ENCODE results near the gene ANKS6. TPM values are rescaled to one million over a fixed set of nuclear protein-coding genes. Genes with fewer than 3 reads are reported as not detected.

The ANKS6 gene
- total and polyA plus RNA-seq, 2 of the 8 experiments (the other 6 are each of a cell fraction or from before 2014, with no cell fraction given) = 34.1 to 56.3 TPM

DNA sequence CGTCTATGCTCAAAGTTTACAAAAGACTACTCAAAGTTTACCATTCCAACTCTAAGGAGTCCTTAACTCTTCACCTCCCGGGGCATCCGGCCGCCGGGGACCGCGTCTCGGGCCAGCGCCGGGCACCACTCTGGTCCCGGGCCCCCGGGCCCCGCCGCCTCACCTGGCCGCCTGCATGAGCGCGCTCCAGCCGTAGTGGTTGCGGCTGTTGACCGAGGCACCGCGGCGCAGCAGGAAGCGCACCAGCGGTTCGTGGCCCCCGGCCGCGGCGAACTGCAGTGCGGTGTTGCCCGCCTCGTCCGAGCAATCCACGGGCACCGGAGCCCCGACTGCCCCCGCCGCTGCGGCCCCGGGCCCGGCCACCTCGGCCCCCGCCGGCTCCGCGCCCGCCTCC lies 388 bp downstream of the ANKS6 start:
- Histone ChIP-seq H3K27ac (ENCODE audit: low read depth, low read length) (no peak overlapping the region; the same call in 1 of the 2 replicates), H3K56ac (replicated peaks; ENCODE audit: insufficient read length, low read depth, low read length) (no peak overlapping the region), H2BK5ac (ENCODE audit: low read depth, low read length) (no peak overlapping the region), H4K91ac (replicated peaks; ENCODE audit: insufficient read length, low read length) (no peak overlapping the region), H3K23me2 (ENCODE audit: low read depth, low read length) (peaks cover 7% of the 10 kb centered on the region; the same call in 1 of the 2 replicates), H2BK12ac (ENCODE audit: low read depth, low read length) (no peak overlapping the region), H2AK5ac (ENCODE audit: low read depth, low read length) (no peak overlapping the region), H3K4me3 (ENCODE audit: extremely low read depth in 1 of 4, insufficient read depth in 2 of 4, low read depth in 3 of 4, low read length in 4 of 4) (peak overlapping the region; percentile 63 to 82 (median 68)), H3K4me1 (replicated peaks in 1 of 4; ENCODE audit: control insufficient read depth in 3 of 4, insufficient read depth in 4 of 4, low read length in 3 of 4) (peaks cover 5 to 23% (median 8%) of the 10 kb centered on the region in 4 experiments), H3K9ac (replicated peaks in 1 of 4; ENCODE audit: extremely low read depth in 1 of 4, low read depth in 3 of 4, low read length in 3 of 4) (peak overlapping the region in 3 of 4 experiments; percentile 29 to 81 (median 49); a peak in 5 of 7 replicates), H3K79me2 (ENCODE audit: control insufficient read depth in 1 of 2, insufficient read depth in 2 of 2, low read length in 2 of 2) (peaks cover 0 to 33% of the 10 kb centered on the region in 2 experiments; a peak in 3 of 4 replicates), H2BK15ac (ENCODE audit: low read length) (no peak overlapping the region), H2AFZ (ENCODE audit: low read length) (no peak overlapping the region; the same call in 1 of the 2 replicates), H3K9me3 (ENCODE audit: insufficient read depth in 2 of 2, low read depth in 1 of 2, low read length in 1 of 2) (no peaks in the 10 kb centered on the region), H3K36me3 (ENCODE audit: control insufficient read depth in 2 of 4, insufficient read depth in 4 of 4, low read length in 3 of 4) (no peaks in the 10 kb centered on the region), H2BK20ac (ENCODE audit: low read length) (no peak overlapping the region), H3K4me2 (ENCODE audit: insufficient read depth in 1 of 2, low read depth in 2 of 2, low read length in 2 of 2) (peak overlapping the region; percentile 77 to 90), H4K8ac (ENCODE audit: extremely low read depth, insufficient read depth, low read length) (0 out of 2 replicates have a peak overlapping the region, but pooled peaks have one; percentile 53), H4K20me1 (replicated peaks in 1 of 2; ENCODE audit: control insufficient read depth in 1 of 2, insufficient read depth in 2 of 2, low read length in 2 of 2) (peaks cover 7 to 13% of the 10 kb centered on the region in 2 experiments), H3K23ac (ENCODE audit: insufficient read length) (no peak overlapping the region), H3K14ac (ENCODE audit: insufficient read length) (no peak overlapping the region), H2BK120ac (replicated peaks; ENCODE audit: low read depth, low read length) (no peak overlapping the region), H4K5ac (ENCODE audit: insufficient read length, low read depth, low read length) (no peak overlapping the region), H3K4ac (replicated peaks; ENCODE audit: insufficient read length, low read depth, low read length) (no peak overlapping the region), H3K18ac (ENCODE audit: extremely low read depth, low read length) (no peak overlapping the region; the same call in 1 of the 2 replicates), H3K27me3 (replicated peaks in 1 of 4; ENCODE audit: control insufficient read depth in 3 of 4, extremely low read depth in 1 of 4, insufficient read depth in 3 of 4, low read length in 3 of 4) (no peaks in the 10 kb centered on the region; a peak in 1 of 7 replicates), H3K79me1 (ENCODE audit: low read depth, low read length) (peaks cover 17% of the 10 kb centered on the region)
- no peak for TF ChIP-seq CHD2 (IDR thresholded peaks at IDR 0.05; ENCODE audit: low read length)
- peak; percentile 91 for TF ChIP-seq KDM4A (IDR thresholded peaks at IDR 0.05; ENCODE audit: low read depth, low read length, severe bottlenecking)
- POLR2A ChIA-PET (ENCODE audit: partially characterized antibody) = interaction anchor here (3.2 kb wide), 1 partner anchor 10 kb away, joined by 16 read pairs; no protein-coding TSS in a partner anchor
- FAIRE-seq = no peak
- DNase-seq (ENCODE audit: low read depth in 1 of 2, low spot score in 2 of 2) = peak in 1 of 2 experiments; percentile 62
- CTCF ChIA-PET (ENCODE audit: partially characterized antibody) = interaction anchor here (0.9 to 1.1 kb wide), 3 partner anchors 11 to 50 kb away, joined by 3 to 7 read pairs (median 6); partner anchors contain the start of gene GALNT12
- WGBS, 2 experiments (ENCODE audit: extremely low coverage in 1 of 2, insufficient coverage in 1 of 2, insufficient read length in 1 of 2, insufficient replicate concordance in 2 of 2, low coverage in 1 of 2, low lambda C conversion rate in 2 of 2, missing lambda C conversion rate in 1 of 2) = 2% methylated on average over 30 of the region's 48 CpGs; no CpG with 5 or more reads in 1 of the 2 experiments

Measured in H1 (cell line).